GM12878 (cell line): ENCODE measurements around the gene ERCC1. TPM values are rescaled to one million over a fixed set of nuclear protein-coding genes. Genes with fewer than 3 reads are reported as not detected.

ENCODE experiments used
- ATAC-seq: fragments of 200-7000 bp; cut with Tn5 transposase; 3 replicates; pipeline ENCODE4 v1.9.1; 2020; ENCODE audit warnings: mild to moderate bottlenecking, moderate library complexity
- BruUV-seq: library from RNA; stranded (reverse); fragments of 400-500 nt; replicated peaks from 2 replicates; lab custom pipeline; 2021; lab: Mats Ljungman, UMichigan
- CTCF ChIA-PET: fragments of 300-600 bp; sonication (Branson Sonifier 250); formaldehyde crosslinking; extraction: SDS; loops from one replicate; lab custom pipeline; 2021; ENCODE audit warnings: inconsistent platforms; lab: Yijun Ruan, JAX
- POLR2A ChIA-PET: fragments of 350-600 bp; formaldehyde crosslinking; extraction: SDS; loops from one replicate; lab custom pipeline; 2021; ENCODE audit warnings: inconsistent platforms; lab: Charles Lee
- RAD21 ChIA-PET: fragments of 300-600 bp; sonication (Branson Sonifier 250); formaldehyde crosslinking; loops from one replicate; lab custom pipeline; 2023; ENCODE audit warnings: antibody characterized with exemption; ENCODE audit not compliant: unreplicated experiment; lab: Charles Lee
- SMC1A ChIA-PET: fragments of 300-600 bp; sonication (Branson Sonifier 250); formaldehyde crosslinking; loops from one replicate; lab custom pipeline; 2023; ENCODE audit not compliant: unreplicated experiment, uncharacterized antibody; lab: Charles Lee
- DNase-seq: peaks from one replicate; pipeline ENCODE4 v3.0.0-alpha.2; 2011; ENCODE audit warnings: low read depth, low spot score
- FAIRE-seq: peaks from 3 replicates; lab custom pipeline; 2011; peaks lifted over from hg19 to GRCh38; lab: Jason Lieb, UNC
- H2AFZ ChIP-seq: 2 replicates; pipeline ENCODE4 v1.6.0; 2011; ENCODE audit warnings: low read depth, low read length, control low read depth; ENCODE audit not compliant: control insufficient read depth
- H3K27ac ChIP-seq: 2 replicates; pipeline ENCODE4 v1.5.1; 2011; ENCODE audit warnings: control low read depth; ENCODE audit not compliant: control insufficient read depth, insufficient read depth
- H3K27me3 ChIP-seq, 2 experiments: replicated peaks in 1 of 2; 2 replicates each; pipeline versions ENCODE4 v1.6.0 to v1.6.1; 2011; ENCODE audit warnings: low read length in 1 of 2; ENCODE audit not compliant: control insufficient read depth in 2 of 2, insufficient read depth in 2 of 2
- H3K36me3 ChIP-seq, 2 experiments: 2 replicates each; pipeline ENCODE4 v1.5.1; 2011; ENCODE audit warnings: low read length in 1 of 2; ENCODE audit not compliant: control insufficient read depth in 2 of 2, insufficient read depth in 2 of 2
- H3K4me1 ChIP-seq: 2 replicates; pipeline ENCODE4 v1.6.1; 2011; ENCODE audit warnings: mild to moderate bottlenecking, low read length, moderate library complexity, mixed read lengths; ENCODE audit not compliant: control insufficient read depth, insufficient read depth
- H3K4me2 ChIP-seq: 2 replicates; pipeline ENCODE4 v1.6.0; 2011; ENCODE audit warnings: control low read depth; ENCODE audit not compliant: control insufficient read depth, insufficient read depth
- H3K4me3 ChIP-seq: fragments of 200-600 bp; sonication (generic); 2 replicates; pipeline ENCODE4 v1.5.1; 2016
- H3K79me2 ChIP-seq: 2 replicates; pipeline ENCODE4 v1.6.0; 2011; ENCODE audit warnings: low read length; ENCODE audit not compliant: control insufficient read depth, insufficient read depth
- H3K9ac ChIP-seq: 2 replicates; pipeline ENCODE4 v1.8.0; 2011; ENCODE audit warnings: low read length, control low read depth, mixed read lengths; ENCODE audit not compliant: control insufficient read depth, insufficient read depth
- H3K9me3 ChIP-seq: replicated peaks from 3 replicates; pipeline ENCODE4 v1.5.1; 2011; ENCODE audit warnings: mild to moderate bottlenecking, low read length; ENCODE audit not compliant: control insufficient read depth, insufficient read depth
- H4K20me1 ChIP-seq: 2 replicates; pipeline ENCODE4 v1.6.0; 2011; ENCODE audit not compliant: control insufficient read depth, insufficient read depth
- ESRRA ChIP-seq: IDR thresholded peaks from 2 replicates; pipeline ENCODE4 v1.6.1; 2012; ENCODE audit warnings: mild to moderate bottlenecking, low read length, improper control_type of control experiment
- IKZF1 ChIP-seq: fragments of 450-650 bp; conservative IDR thresholded peaks from 2 replicates; pipeline ENCODE4 v1.6.1; 2017; ENCODE audit warnings: antibody characterized with exemption, mild to moderate bottlenecking
- MTA2 ChIP-seq: fragments of 450-650 bp; IDR thresholded peaks from 2 replicates; pipeline ENCODE4 v1.6.1; 2016; ENCODE audit warnings: low read depth, mild to moderate bottlenecking, moderate library complexity
- MYB ChIP-seq: fragments of 150-350 bp; IDR thresholded peaks from 2 replicates; pipeline ENCODE4 v1.6.1; 2014; ENCODE audit warnings: mild to moderate bottlenecking, low read depth, low read length, borderline replicate concordance
- POLR2AphosphoS2 ChIP-seq: IDR thresholded peaks from 2 replicates; pipeline ENCODE4 v1.6.1; 2011; ENCODE audit warnings: low read depth, mild to moderate bottlenecking, low read length, improper control_type of control experiment, moderate library complexity
- RAD21 ChIP-seq: IDR thresholded peaks from 2 replicates; pipeline ENCODE4 v1.6.1; 2011; ENCODE audit warnings: mild to moderate bottlenecking, low read depth, low read length, moderate library complexity; ENCODE audit not compliant: insufficient read depth
- RAD51 ChIP-seq: fragments of 450-650 bp; IDR thresholded peaks from 2 replicates; pipeline ENCODE4 v1.6.1; 2016; ENCODE audit warnings: moderate library complexity, mild to moderate bottlenecking, inconsistent platforms
- SIX5 ChIP-seq: IDR thresholded peaks from 2 replicates; pipeline ENCODE4 v1.6.1; 2011; ENCODE audit warnings: mild to moderate bottlenecking, low read depth, low read length, moderate library complexity; ENCODE audit not compliant: severe bottlenecking
- SMC3 ChIP-seq: IDR thresholded peaks from 2 replicates; pipeline ENCODE4 v1.6.1; 2011; ENCODE audit warnings: low read length, improper control_type of control experiment, borderline replicate concordance
- SPI1 ChIP-seq: IDR thresholded peaks from 2 replicates; pipeline ENCODE4 v1.6.1; 2011; ENCODE audit warnings: low read depth, mild to moderate bottlenecking, low read length, moderate library complexity, borderline replicate concordance; ENCODE audit not compliant: insufficient read depth
- STAT1 ChIP-seq: fragments of 450-650 bp; conservative IDR thresholded peaks from 2 replicates; pipeline ENCODE4 v1.6.1; 2014; ENCODE audit warnings: antibody characterized with exemption, mild to moderate bottlenecking
- STAT3 ChIP-seq: IDR thresholded peaks from 2 replicates; pipeline ENCODE4 v1.6.1; 2011; ENCODE audit warnings: low read depth, low read length, improper control_type of control experiment
- SUPT20H ChIP-seq: IDR thresholded peaks from 2 replicates; pipeline ENCODE4 v1.6.1; 2011; ENCODE audit warnings: low read depth, mild to moderate bottlenecking, low read length, moderate library complexity, borderline replicate concordance; ENCODE audit not compliant: control insufficient read depth
- ZNF217 ChIP-seq: fragments of 450-650 bp; IDR thresholded peaks from 2 replicates; pipeline ENCODE4 v1.6.1; 2017; ENCODE audit warnings: antibody characterized with exemption, mild to moderate bottlenecking
- WGBS: methylation state at CpG from one replicate; pipeline ENCODE4 v1.1.6; 2016; ENCODE audit warnings: low lambda C conversion rate; ENCODE audit not compliant: insufficient replicate concordance, insufficient coverage; ENCODE audit errors: missing lambda C conversion rate; 5-methylcytosine and 5-hydroxymethylcytosine counted together
- in situ Hi-C: fragments of 300-500 bp; cut with MboI; formaldehyde crosslinking; loops from 9 replicates; pipeline ENCODE4 v1.14.3; 2018; ENCODE audit warnings: mixed read lengths
- intact Hi-C: fragments of 100-400 bp; cut with micrococcal nuclease; formaldehyde crosslinking; loops from one replicate; pipeline ENCODE4 v1.14.2; 2022; ENCODE audit not compliant: unreplicated experiment
- polyA plus RNA-seq, 11 experiments: library from polyadenylated mRNA; depleted of rRNA in 4 of 11; unstranded in 6 of 11; stranded (reverse) in 5 of 11; fragments of >200 nt; fragmentation: Nextera tagmentation in 4 of 11; fragmentation: Illumina TruSeq in 1 of 11; extraction: Ambion mirVana in 4 of 11; extraction: Trizol in 1 of 11; gene quantifications; 1 replicate in 1 of 11; 2 replicates in 10 of 11; pipeline versions ENCODE4 v1.2.1 to v1.2.3, GENCODE V29; 2011 to 2016; ENCODE audit warnings: inconsistent platforms in 2 of 11, missing spikeins in 2 of 11, low read depth in 1 of 11
- total RNA-seq, 4 experiments: library from RNA; depleted of rRNA in 3 of 4; stranded (reverse); fragments of >200 nt in 3 of 4; fragmentation: Illumina TruSeq in 1 of 4; extraction: Trizol in 1 of 4; gene quantifications; 2 replicates each; pipeline versions ENCODE4 v1.2.1 to v1.2.3, GENCODE V29; 2013 to 2021
- TF ChIP-seq, protein P1 (sequence below): fragments of 150-350 bp; IDR thresholded peaks from 2 replicates; pipeline ENCODE4 v1.6.1; 2016; ENCODE audit warnings: low read depth, low read length
- TF ChIP-seq, protein P2 (sequence below): IDR thresholded peaks from 2 replicates; pipeline ENCODE4 v1.6.1; 2011; ENCODE audit warnings: borderline replicate concordance, low read depth, mild to moderate bottlenecking, moderate library complexity, mixed read lengths, low read length; ENCODE audit not compliant: insufficient read depth; ENCODE audit errors: extremely low read length
- TF ChIP-seq, protein P3 (sequence below): IDR thresholded peaks from 2 replicates; pipeline ENCODE4 v1.6.1; 2011; ENCODE audit warnings: mild to moderate bottlenecking, low read depth, low read length, moderate library complexity; ENCODE audit not compliant: insufficient replicate concordance
- TF ChIP-seq, protein P4 (sequence below): fragments of 450-650 bp; IDR thresholded peaks from 2 replicates; pipeline ENCODE4 v1.6.1; 2016; ENCODE audit warnings: mild to moderate bottlenecking

Gene ERCC1
- total and polyA plus RNA-seq, 10 of the 15 experiments (the other 5 are each of a cell fraction or from before 2014, with no cell fraction given), result 14.7 to 104 (median 61.1) TPM

DNA sequence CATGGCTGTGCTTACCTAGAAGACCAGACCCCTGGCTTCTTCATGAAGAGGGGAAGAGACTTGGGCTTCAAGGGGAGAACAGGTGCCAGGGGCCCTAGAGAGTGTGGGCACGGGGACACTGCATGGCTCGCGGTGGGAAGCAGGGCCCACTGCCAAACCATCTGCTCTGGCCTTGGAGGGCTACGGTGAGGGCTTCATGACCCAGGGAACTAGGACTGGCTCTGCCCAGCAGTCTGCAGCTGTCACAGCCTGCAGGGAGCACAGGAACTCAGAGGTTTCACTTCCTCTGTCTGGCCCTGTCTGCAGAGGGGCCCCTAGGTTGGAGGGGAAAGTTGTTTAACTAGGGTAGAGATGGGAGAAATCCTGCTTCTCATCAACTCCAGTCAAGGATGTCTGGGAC lies 4.3 kb downstream of the ERCC1 start:
- WGBS, result 2% methylated on average over 4 of the region's 4 CpGs
- H3K36me3 ChIP-seq, result peaks cover 3 to 7% of the 10 kb centered on the region in 2 experiments
- H3K79me2 ChIP-seq, result peaks cover 16% of the 10 kb centered on the region
- intact Hi-C loops, result loop anchor here (1.0 kb wide), 1 partner anchor 14 kb away; the partner anchor contains the start of gene PPP1R13L
- ChIA-PET SMC1A (no interaction called here), CTCF (interaction anchor here (1.1 to 4.9 kb wide), 3 partner anchors 16 to 59 kb away, joined by 5 to 42 read pairs (median 6); partner anchors contain the start of gene PPP1R13L), POLR2A (no interaction called here), RAD21 (interaction anchor here (0.6 to 1.5 kb wide), 3 partner anchors 15 to 222 kb away, joined by 3 to 7 read pairs (median 3); partner anchors contain the start of gene PPP1R13L)
- BruUV-seq, result no TSS peak
- H3K4me3 ChIP-seq, result peak overlapping the region; percentile 26; the same call in 1 of the 2 replicates
- peak overlapping the region; percentile 73 for H3K27ac ChIP-seq
- FAIRE-seq (peak; percentile 97), DNase-seq (no peak), ATAC-seq (peak; percentile 82)
- in situ Hi-C loops, result no loop called here
- H4K20me1 ChIP-seq, result no peaks in the 10 kb centered on the region
- no peaks in the 10 kb centered on the region for H3K9me3 ChIP-seq
- no peaks in the 10 kb centered on the region for H3K27me3 ChIP-seq
- peak overlapping the region; percentile 38 for H3K9ac ChIP-seq
- no peak overlapping the region for H2AFZ ChIP-seq
- H3K4me1 ChIP-seq, result peaks cover 35% of the 10 kb centered on the region
- H3K4me2 ChIP-seq, result peak overlapping the region; percentile 86
- TF ChIP-seq, protein P1, sequence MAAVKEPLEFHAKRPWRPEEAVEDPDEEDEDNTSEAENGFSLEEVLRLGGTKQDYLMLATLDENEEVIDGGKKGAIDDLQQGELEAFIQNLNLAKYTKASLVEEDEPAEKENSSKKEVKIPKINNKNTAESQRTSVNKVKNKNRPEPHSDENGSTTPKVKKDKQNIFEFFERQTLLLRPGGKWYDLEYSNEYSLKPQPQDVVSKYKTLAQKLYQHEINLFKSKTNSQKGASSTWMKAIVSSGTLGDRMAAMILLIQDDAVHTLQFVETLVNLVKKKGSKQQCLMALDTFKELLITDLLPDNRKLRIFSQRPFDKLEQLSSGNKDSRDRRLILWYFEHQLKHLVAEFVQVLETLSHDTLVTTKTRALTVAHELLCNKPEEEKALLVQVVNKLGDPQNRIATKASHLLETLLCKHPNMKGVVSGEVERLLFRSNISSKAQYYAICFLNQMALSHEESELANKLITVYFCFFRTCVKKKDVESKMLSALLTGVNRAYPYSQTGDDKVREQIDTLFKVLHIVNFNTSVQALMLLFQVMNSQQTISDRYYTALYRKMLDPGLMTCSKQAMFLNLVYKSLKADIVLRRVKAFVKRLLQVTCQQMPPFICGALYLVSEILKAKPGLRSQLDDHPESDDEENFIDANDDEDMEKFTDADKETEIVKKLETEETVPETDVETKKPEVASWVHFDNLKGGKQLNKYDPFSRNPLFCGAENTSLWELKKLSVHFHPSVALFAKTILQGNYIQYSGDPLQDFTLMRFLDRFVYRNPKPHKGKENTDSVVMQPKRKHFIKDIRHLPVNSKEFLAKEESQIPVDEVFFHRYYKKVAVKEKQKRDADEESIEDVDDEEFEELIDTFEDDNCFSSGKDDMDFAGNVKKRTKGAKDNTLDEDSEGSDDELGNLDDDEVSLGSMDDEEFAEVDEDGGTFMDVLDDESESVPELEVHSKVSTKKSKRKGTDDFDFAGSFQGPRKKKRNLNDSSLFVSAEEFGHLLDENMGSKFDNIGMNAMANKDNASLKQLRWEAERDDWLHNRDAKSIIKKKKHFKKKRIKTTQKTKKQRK, result no peak
- no peak for TF ChIP-seq ESRRA
- TF ChIP-seq, protein P2, sequence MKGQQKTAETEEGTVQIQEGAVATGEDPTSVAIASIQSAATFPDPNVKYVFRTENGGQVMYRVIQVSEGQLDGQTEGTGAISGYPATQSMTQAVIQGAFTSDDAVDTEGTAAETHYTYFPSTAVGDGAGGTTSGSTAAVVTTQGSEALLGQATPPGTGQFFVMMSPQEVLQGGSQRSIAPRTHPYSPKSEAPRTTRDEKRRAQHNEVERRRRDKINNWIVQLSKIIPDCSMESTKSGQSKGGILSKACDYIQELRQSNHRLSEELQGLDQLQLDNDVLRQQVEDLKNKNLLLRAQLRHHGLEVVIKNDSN, result no peak
- TF ChIP-seq STAT1, result no peak
- TF ChIP-seq IKZF1, result peak; percentile 96
- TF ChIP-seq, protein P3, sequence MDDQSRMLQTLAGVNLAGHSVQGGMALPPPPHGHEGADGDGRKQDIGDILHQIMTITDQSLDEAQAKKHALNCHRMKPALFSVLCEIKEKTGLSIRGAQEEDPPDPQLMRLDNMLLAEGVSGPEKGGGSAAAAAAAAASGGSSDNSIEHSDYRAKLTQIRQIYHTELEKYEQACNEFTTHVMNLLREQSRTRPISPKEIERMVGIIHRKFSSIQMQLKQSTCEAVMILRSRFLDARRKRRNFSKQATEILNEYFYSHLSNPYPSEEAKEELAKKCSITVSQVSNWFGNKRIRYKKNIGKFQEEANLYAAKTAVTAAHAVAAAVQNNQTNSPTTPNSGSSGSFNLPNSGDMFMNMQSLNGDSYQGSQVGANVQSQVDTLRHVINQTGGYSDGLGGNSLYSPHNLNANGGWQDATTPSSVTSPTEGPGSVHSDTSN, result peak; percentile 15
- TF ChIP-seq, protein P4, sequence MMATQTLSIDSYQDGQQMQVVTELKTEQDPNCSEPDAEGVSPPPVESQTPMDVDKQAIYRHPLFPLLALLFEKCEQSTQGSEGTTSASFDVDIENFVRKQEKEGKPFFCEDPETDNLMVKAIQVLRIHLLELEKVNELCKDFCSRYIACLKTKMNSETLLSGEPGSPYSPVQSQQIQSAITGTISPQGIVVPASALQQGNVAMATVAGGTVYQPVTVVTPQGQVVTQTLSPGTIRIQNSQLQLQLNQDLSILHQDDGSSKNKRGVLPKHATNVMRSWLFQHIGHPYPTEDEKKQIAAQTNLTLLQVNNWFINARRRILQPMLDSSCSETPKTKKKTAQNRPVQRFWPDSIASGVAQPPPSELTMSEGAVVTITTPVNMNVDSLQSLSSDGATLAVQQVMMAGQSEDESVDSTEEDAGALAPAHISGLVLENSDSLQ, result peak; percentile 57
- peak; percentile 21; the same call in 1 of the 2 replicates for TF ChIP-seq SMC3
- no peak for TF ChIP-seq RAD51
- no peak for TF ChIP-seq SUPT20H
- TF ChIP-seq MYB, result no peak
- 0 out of 2 replicates have a peak, but pooled peaks have one; percentile 17 for TF ChIP-seq RAD21
- peak; percentile 100 for TF ChIP-seq SPI1
- no peak for TF ChIP-seq SIX5
- TF ChIP-seq POLR2AphosphoS2, result no peak
- peak; percentile 27; the same call in 1 of the 2 replicates for TF ChIP-seq MTA2
- 0 out of 2 replicates have a peak, but pooled peaks have one; percentile 53 for TF ChIP-seq STAT3
- TF ChIP-seq ZNF217, result no peak
